ENCODE results near the gene DBF4B. TPM values are rescaled to one million over a fixed set of nuclear protein-coding genes. Genes with fewer than 3 reads are reported as not detected.
A peak's percentile ranks its signal among the peaks of the same experiment; 100 is the strongest.

DBF4B gene
- total and polyA plus RNA-seq, 11 donors = 1.4 to 5.3 (median 3.8) TPM

GRCh38 chr17:44782326-44782850 is 73.9 kb downstream of the DBF4B start:
- Histone ChIP-seq H3K27ac (peak overlapping the region; percentile 51 to 93 (median 80)), H3K27me3 (no peaks in the 10 kb centered on the region), H3K4me1 (peaks cover 4 to 65% (median 43%) of the 10 kb centered on the region in 12 donors), H3K9me3 (no peaks in the 10 kb centered on the region), H3K36me3 (no peaks in the 10 kb centered on the region), H3K4me3 (peak overlapping the region in 5 of 12 donors; percentile 5 to 25 (median 13))
- WGBS, 4 donors = 15 to 22% (median 18%) methylated on average over 11 of the region's 11 CpGs
- intact Hi-C loops (cut with DNase I) = loop anchor here in 4 of 10 donors (2.0 to 5.0 kb wide), 2 partner anchors 45 to 48 kb away; partner anchors contain the start of gene GJC1 (in 1 of the 4)
- DNase-seq (peak in 1 of 5 donors; percentile 19), ATAC-seq (no peak)
- TF ChIP-seq POLR2A (IDR thresholded peaks at IDR 0.05) (no peak), CTCF (IDR thresholded peaks at IDR 0.05) (no peak)

- H3K27ac ChIP-seq = peak overlapping the region in 6 of 12 donors; percentile 65 to 89 (median 80)
- peak in 3 of 4 donors; percentile 7 to 16 (median 14) for ATAC-seq
These were observed 77.5 kb downstream of the DBF4B start for GRCh38 chr17:44785921-44786320.

GRCh38 chr17:44786551-44787081 is 78.2 kb downstream of the DBF4B start:
- DNase-seq (peak; percentile 69 to 86 (median 78)), ATAC-seq (peak; percentile 78 to 86 (median 84))
- TF ChIP-seq POLR2A (IDR thresholded peaks at IDR 0.05) = no peak
- TF ChIP-seq CTCF (IDR thresholded peaks at IDR 0.05) = no peak
- Histone ChIP-seq H3K27ac (peak overlapping the region in 11 of 12 donors; percentile 44 to 93 (median 77)), H3K4me1 (peaks cover 0 to 45% (median 29%) of the 10 kb centered on the region in 12 donors), H3K4me3 (no peak overlapping the region), H3K9me3 (no peaks in the 10 kb centered on the region), H3K27me3 (no peaks in the 10 kb centered on the region), H3K36me3 (no peaks in the 10 kb centered on the region)
- WGBS, 4 donors = 18 to 43% (median 32%) methylated on average over 10 to 16 of the region's 16 CpGs
- intact Hi-C loops (cut with DNase I) = loop anchor here in 1 of 10 donors (5.0 kb wide), 1 partner anchor 56 kb away; no protein-coding TSS in a partner anchor

More at GRCh38 chr17:44785921-44786320, 77.5 kb downstream of the DBF4B start:
- Histone ChIP-seq H3K4me3 (no peak overlapping the region), H3K4me1 (peaks cover 4 to 52% (median 35%) of the 10 kb centered on the region in 12 donors), H3K36me3 (no peaks in the 10 kb centered on the region), H3K9me3 (no peaks in the 10 kb centered on the region), H3K27me3 (no peaks in the 10 kb centered on the region)
- intact Hi-C loops (cut with DNase I) = loop anchor here in 1 of 10 donors (5.0 kb wide), 1 partner anchor 56 kb away; no protein-coding TSS in a partner anchor
- 55 to 67% (median 62%) methylated on average over 7 of the region's 7 CpGs for whole genome bisulfite sequencing, 4 donors
- TF ChIP-seq CTCF (IDR thresholded peaks at IDR 0.05) (no peak), POLR2A (IDR thresholded peaks at IDR 0.05) (no peak)
- peak in 1 of 5 donors; percentile 55 for DNase-seq

- Histone ChIP-seq H3K27me3 (no peaks in the 10 kb centered on the region), H3K4me1 (peaks cover 0 to 37% (median 22%) of the 10 kb centered on the region in 12 donors), H3K27ac (peak overlapping the region; percentile 15 to 93 (median 76)), H3K9me3 (no peaks in the 10 kb centered on the region), H3K4me3 (no peak overlapping the region), H3K36me3 (no peaks in the 10 kb centered on the region)
- ATAC-seq (peak in 3 of 4 donors; percentile 3 to 18 (median 12)), DNase-seq (peak in 1 of 5 donors; percentile 49)
- intact Hi-C loops (cut with DNase I) = loop anchor here in 1 of 10 donors (5.0 kb wide), 1 partner anchor 55 kb away; no protein-coding TSS in a partner anchor
- 64 to 74% (median 70%) methylated on average over 15 of the region's 15 CpGs for WGBS, 4 donors
- TF ChIP-seq CTCF (IDR thresholded peaks at IDR 0.05) (no peak), POLR2A (IDR thresholded peaks at IDR 0.05) (no peak)
These were observed 78.9 kb downstream of the DBF4B start for GRCh38 chr17:44787271-44787940.
